Body of pancreas (tissue), 4 donors: Measurements from ENCODE around the gene KIF17. TPM values are rescaled to one million over a fixed set of nuclear protein-coding genes. Genes with fewer than 3 reads are reported as not detected.
"Not testable (repeated sequence)": the region's sequence is repeated elsewhere in the genome, so short reads cannot be mapped to it uniquely, and the experiment has no call there.

ENCODE experiments used
- ATAC-seq: fragments of 150-250 bp; one replicate; pipeline ENCODE4 v1.9.1; 2016
- DNase-seq, 4 donors: peaks; one replicate each; pipeline ENCODE4 v3.0.0-alpha.2; 2019
- H3K27ac ChIP-seq, 4 donors: fragments of 200-600 bp; sonication (generic); 1 replicate in 3 of 4; 2 replicates in 1 of 4; pipeline versions ENCODE4 v1.5.1 to v1.6.1; 2016 to 2019; ENCODE audit warnings: mild to moderate bottlenecking in 1 of 4, mixed read lengths in 1 of 4, moderate library complexity in 1 of 4
- H3K27me3 ChIP-seq, 2 donors: fragments of 200-600 bp; sonication (generic); one replicate each; pipeline ENCODE4 v1.6.0; 2016; ENCODE audit warnings: mild to moderate bottlenecking in 1 of 2
- H3K36me3 ChIP-seq, 2 donors: fragments of 200-600 bp; sonication (generic); replicated peaks in 1 of 2; 2 replicates each; pipeline ENCODE4 v1.5.1; 2016; ENCODE audit warnings: low read depth in 2 of 2; ENCODE audit not compliant: insufficient read depth in 1 of 2
- H3K4me1 ChIP-seq: fragments of 200-600 bp; sonication (generic); one replicate; pipeline ENCODE4 v1.6.0; 2016
- H3K4me3 ChIP-seq, 2 donors: fragments of 200-600 bp; sonication (generic); 1 replicate in 1 of 2; 2 replicates in 1 of 2; pipeline ENCODE4 v1.5.1; 2016 to 2019
- H3K9me3 ChIP-seq, 3 donors: fragments of 200-600 bp; sonication (generic); 1 replicate in 2 of 3; 2 replicates in 1 of 3; pipeline ENCODE4 v1.5.1; 2016
- CTCF ChIP-seq, 7 experiments: fragments of 450-650 bp in 4 of 7; fragments of 200-600 bp in 3 of 7; sonication (generic) in 3 of 7; IDR thresholded peaks; one replicate each; pipeline ENCODE4 v1.5.1; 2016 to 2019; ENCODE audit warnings: antibody characterized with exemption in 7 of 7
- POLR2A ChIP-seq, 3 donors: fragments of 450-650 bp; IDR thresholded peaks; one replicate each; pipeline ENCODE4 v1.6.1; 2016; ENCODE audit warnings: antibody characterized with exemption in 3 of 3, mild to moderate bottlenecking in 2 of 3
- WGBS, 2 donors: methylation state at CpG; one replicate each; pipeline ENCODE4 v1.1.5; 2017; 5-methylcytosine and 5-hydroxymethylcytosine counted together
- intact Hi-C: fragments of 100-400 bp; cut with DNase I; formaldehyde crosslinking; loops from one replicate; pipeline ENCODE4 v1.15.1; 2023
- total RNA-seq, 2 donors: library from RNA; depleted of rRNA; stranded (reverse); fragments of >200 nt; gene quantifications; one replicate each; pipeline ENCODE4 v1.1.0, GENCODE V29; 2016

The KIF17 gene
- total RNA-seq, 2 donors from 2014 or later, result 1.8 TPM; not detected in 1

DNA sequence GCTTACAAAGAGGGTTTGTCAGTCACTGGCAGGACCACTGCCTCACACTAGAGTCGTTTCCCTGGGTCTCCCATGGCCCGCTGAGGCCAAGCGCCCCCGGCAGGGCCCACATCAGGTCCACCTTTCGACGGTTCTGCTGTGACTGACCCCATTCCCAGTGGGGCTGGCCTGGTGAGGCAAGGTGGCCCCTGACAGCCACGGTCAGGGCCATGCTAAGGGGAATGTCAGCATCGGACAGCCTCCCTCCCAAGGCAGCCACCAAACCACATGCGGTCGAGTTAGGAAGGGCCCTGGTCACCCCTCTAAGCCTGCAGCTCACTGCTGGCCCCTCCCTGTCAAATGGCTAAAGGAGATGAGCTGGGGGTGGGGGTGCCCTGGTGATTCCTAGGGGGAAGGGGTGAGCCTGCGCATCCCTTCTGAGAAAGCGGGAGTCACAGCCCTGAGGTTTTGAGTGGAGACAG is 2.9 kb upstream of the KIF17 start:
- Histone ChIP-seq H3K27ac (no peak overlapping the region), H3K36me3 (no peaks in the 10 kb centered on the region), H3K4me1 (peaks cover 10% of the 10 kb centered on the region), H3K27me3 (no peaks in the 10 kb centered on the region), H3K9me3 (no peaks in the 10 kb centered on the region), H3K4me3 (no peak overlapping the region)
- TF ChIP-seq POLR2A (IDR thresholded peaks at IDR 0.05) (no peak), CTCF (IDR thresholded peaks at IDR 0.05) (no peak)
- whole genome bisulfite sequencing, 2 donors, result 79 to 82% methylated on average over 3 to 12 of the region's 12 CpGs
- intact Hi-C loops, result no loop called here
- DNase-seq (no peak), ATAC-seq (no peak)

DNA sequence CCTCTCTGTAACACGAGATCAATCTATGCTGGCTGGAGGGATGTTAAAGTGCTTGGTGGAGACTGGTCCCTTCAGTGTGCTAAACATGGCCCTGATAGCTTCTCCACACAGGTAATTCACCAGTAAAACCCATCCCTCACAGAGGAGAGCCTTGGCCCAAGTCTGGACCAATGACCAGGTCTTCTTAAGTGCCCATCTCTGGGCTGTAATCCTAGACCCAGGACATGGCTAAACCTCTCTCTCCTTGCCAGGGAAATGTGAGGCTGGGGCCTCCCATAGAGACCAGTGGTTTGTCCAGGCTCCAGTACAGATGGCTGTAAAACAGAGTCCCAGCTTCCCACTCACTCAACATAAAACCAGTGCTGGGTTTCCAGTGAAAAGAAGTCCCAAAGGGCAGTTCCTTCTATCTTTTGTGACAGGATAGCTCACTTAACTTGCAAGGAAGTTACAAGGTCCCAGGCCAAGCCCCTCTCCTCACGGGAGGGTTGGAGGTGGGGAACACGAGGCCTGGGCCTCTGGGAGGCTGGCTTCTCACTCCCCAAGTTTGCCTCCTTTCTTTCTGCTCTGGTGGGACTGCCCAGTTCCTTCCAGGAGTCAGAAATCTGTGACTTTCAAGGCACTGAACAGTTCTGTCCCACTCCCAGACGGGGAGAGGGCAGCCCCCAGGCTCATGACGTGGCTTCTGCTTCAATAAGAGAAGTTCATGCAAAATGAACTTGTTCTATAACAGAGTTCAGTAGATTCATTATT is 2.2 kb upstream of the KIF17 start:
- H3K36me3 ChIP-seq, result no peaks in the 10 kb centered on the region
- intact Hi-C loops, result no loop called here
- DNase-seq (peak in 1 of 4 donors; percentile 1), ATAC-seq (no peak)
- no peak overlapping the region for H3K4me3 ChIP-seq
- no peaks in the 10 kb centered on the region for H3K9me3 ChIP-seq
- TF ChIP-seq CTCF (IDR thresholded peaks at IDR 0.05), result no peak
- TF ChIP-seq POLR2A (IDR thresholded peaks at IDR 0.05), result no peak
- peaks cover 10% of the 10 kb centered on the region for H3K4me1 ChIP-seq
- H3K27ac ChIP-seq, result no peak overlapping the region
- WGBS, 2 donors, result 66 to 76% methylated on average over 5 of the region's 5 CpGs
- H3K27me3 ChIP-seq, result no peaks in the 10 kb centered on the region

GRCh38 chr1:20719261-20719660 is 1.5 kb upstream of the KIF17 start:
- 84 to 85% methylated on average over 8 of the region's 8 CpGs for WGBS, 2 donors
- intact Hi-C loops, result no loop called here
- H3K4me1 ChIP-seq, result peaks cover 10% of the 10 kb centered on the region
- no peaks in the 10 kb centered on the region for H3K27me3 ChIP-seq
- H3K4me3 ChIP-seq, result no peak overlapping the region
- ATAC-seq (no peak), DNase-seq (peak in 1 of 4 donors; percentile 3)
- no peaks in the 10 kb centered on the region for H3K36me3 ChIP-seq
- H3K27ac ChIP-seq, result no peak overlapping the region
- H3K9me3 ChIP-seq, result no peaks in the 10 kb centered on the region
- no peak for TF ChIP-seq POLR2A (IDR thresholded peaks at IDR 0.05)
- no peak for TF ChIP-seq CTCF (IDR thresholded peaks at IDR 0.05)

DNA sequence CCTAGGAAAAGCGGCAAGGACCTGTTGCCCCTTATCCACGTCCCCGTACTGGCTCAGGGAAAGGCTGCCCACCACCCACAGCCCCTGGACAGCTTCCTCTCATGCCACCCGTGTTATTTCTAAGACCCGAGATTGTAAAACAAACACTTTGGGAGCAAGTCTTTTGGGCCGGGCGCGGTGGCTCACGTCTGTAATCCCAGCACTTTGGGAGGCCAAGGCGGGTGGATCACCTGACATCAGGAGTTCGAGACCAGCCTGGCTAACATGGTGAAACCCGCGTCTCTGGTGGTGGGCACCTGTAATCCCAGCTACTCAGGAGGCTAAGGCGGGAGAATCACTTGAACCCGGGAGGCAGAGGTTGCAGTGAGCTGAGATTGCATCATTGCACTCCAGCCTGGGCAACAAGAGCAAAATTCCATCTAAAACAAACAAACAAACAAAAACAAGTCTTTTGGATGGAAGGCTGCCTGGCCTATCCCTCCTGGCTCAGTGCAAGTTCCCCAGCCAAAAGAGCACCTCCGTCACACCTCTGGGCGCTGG is 606 bp upstream of the KIF17 start:
- H3K9me3 ChIP-seq, H3K27me3 ChIP-seq, DNase-seq, H3K36me3 ChIP-seq, ATAC-seq, H3K4me3 ChIP-seq, intact Hi-C loops, H3K4me1 ChIP-seq, H3K27ac ChIP-seq: not testable (repeated sequence)
- 75 to 76% methylated on average over 17 of the region's 17 CpGs for WGBS, 2 donors

DNA sequence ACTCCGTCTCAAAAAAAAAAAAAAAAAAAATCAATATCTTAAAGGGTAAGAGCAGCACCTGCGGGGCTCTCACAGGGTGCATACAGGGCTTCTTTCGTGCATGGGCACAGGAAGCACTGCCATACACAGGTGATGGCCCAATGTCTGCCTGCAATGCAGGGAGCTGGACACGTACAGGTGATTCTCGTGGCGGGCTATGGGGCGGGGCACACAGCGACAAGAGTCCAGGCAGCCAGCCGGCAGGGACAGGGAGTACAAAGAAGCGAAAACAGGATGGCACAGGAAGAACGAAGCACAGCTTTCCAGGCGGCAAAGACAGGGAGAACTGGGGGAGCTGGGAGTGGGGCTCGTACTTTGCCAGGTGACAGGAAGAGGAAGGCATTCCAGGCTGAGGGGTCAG is 1.6 kb downstream of the KIF17 start:
- 59 to 76% methylated on average over 13 of the region's 13 CpGs for WGBS, 2 donors
- Histone ChIP-seq H3K27me3 (no peaks in the 10 kb centered on the region), H3K9me3 (no peaks in the 10 kb centered on the region), H3K27ac (no peak overlapping the region), H3K4me3 (no peak overlapping the region), H3K36me3 (no peaks in the 10 kb centered on the region), H3K4me1 (peaks cover 10% of the 10 kb centered on the region)
- ATAC-seq, result no peak
- no peak for DNase-seq
- TF ChIP-seq POLR2A (IDR thresholded peaks at IDR 0.05) (no peak), CTCF (IDR thresholded peaks at IDR 0.05) (no peak)
- intact Hi-C loops, result no loop called here
